HUES48 (cell line): ENCODE results near the gene PCED1B.

Experiments used
- H3K27ac ChIP-seq: one replicate; pipeline ENCODE4 v1.7.0; 2013; ENCODE audit warnings: low read depth, low read length, inconsistent platforms
- H3K27me3 ChIP-seq: 2 replicates; pipeline ENCODE4 v1.6.1; 2013; ENCODE audit warnings: mild to moderate bottlenecking, low read length; ENCODE audit not compliant: control insufficient read depth, insufficient read depth
- H3K36me3 ChIP-seq: 2 replicates; pipeline ENCODE4 v1.6.1; 2013; ENCODE audit warnings: low read length; ENCODE audit not compliant: control insufficient read depth, insufficient read depth
- H3K4me1 ChIP-seq: 2 replicates; pipeline ENCODE4 v1.6.1; 2013; ENCODE audit warnings: mild to moderate bottlenecking, low read length; ENCODE audit not compliant: control insufficient read depth, insufficient read depth
- H3K4me3 ChIP-seq: 2 replicates; pipeline ENCODE4 v1.5.1; 2013; ENCODE audit warnings: mild to moderate bottlenecking, low read depth, low read length
- H3K9ac ChIP-seq: 2 replicates; pipeline ENCODE4 v1.6.1; 2013; ENCODE audit warnings: mild to moderate bottlenecking, low read depth, low read length, moderate library complexity
- H3K9me3 ChIP-seq: 2 replicates; pipeline ENCODE4 v1.6.1; 2013; ENCODE audit warnings: low read length; ENCODE audit not compliant: control insufficient read depth, insufficient read depth

PCED1B gene, protein sequence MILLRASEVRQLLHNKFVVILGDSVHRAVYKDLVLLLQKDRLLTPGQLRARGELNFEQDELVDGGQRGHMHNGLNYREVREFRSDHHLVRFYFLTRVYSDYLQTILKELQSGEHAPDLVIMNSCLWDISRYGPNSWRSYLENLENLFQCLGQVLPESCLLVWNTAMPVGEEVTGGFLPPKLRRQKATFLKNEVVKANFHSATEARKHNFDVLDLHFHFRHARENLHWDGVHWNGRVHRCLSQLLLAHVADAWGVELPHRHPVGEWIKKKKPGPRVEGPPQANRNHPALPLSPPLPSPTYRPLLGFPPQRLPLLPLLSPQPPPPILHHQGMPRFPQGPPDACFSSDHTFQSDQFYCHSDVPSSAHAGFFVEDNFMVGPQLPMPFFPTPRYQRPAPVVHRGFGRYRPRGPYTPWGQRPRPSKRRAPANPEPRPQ

DNA sequence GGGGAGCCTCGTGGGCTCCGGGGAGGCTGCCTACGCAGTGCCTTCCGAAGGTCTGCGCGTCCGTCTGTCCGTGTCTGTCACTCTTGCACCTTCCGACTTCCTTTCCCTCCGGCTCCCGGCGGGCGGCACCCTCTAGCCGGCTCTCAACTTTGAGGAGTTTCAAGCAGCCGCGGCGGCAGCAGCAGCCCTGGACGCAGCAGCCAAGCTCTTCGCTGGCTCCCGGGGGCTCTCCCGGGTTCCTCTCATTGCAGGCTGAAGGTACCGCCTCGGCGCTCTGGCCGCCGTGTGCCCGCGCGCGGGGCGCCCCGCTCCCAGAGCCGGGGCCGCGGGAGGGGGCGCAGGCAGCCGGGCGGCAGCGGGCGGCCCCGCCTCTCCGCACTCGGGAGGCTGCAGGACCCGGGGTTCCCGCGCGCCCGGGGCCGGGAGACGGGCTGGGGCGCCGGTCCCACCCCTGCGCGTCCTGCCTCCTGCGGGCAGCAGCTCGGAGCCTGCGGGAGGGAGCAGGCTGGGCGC lies at the start of gene PCED1B, which contains the start of gene AMIGO2:
PCED1B (plus strand) TSS at position 154 of the 513 bp plus-strand sequence. CDS start 155,443 bp downstream, outside the sequence.
AMIGO2 (minus strand) TSS at position 492 of the 513 bp plus-strand sequence. CDS start 957 bp downstream, outside the sequence.
- peak within 1 kb of the TSS; percentile 22 for H3K9ac ChIP-seq
- no peaks in the 10 kb centered on the region for H3K36me3 ChIP-seq
- peaks cover 17% of the 10 kb centered on the region for H3K4me1 ChIP-seq
- peak within 1 kb of the TSS; percentile 87 for H3K4me3 ChIP-seq
- H3K9me3 ChIP-seq: no peaks in the 10 kb centered on the region
- H3K27me3 ChIP-seq: peaks cover 30% of the 10 kb centered on the region
- peak within 1 kb of the TSS; percentile 44 for H3K27ac ChIP-seq

DNA sequence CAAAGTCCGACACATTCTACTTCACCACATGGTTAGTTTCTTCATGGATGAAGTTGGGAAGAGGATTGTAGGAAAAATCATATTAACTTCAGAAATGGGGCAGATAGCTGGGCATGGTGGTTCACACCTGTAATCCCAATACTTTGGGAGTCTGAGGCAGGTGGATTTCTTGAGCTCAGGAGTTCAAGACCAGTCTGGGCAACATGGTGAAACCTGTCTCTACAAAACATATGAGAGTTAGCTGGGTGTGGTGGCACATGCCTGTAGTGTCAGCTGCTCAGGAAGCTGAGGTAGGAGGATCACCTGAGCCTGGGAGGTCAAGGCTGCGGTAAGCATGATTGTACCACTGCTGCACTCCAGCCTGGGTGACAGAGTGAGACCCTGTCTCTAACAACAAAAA lies 49.5 kb upstream of the PCED1B start:
- Histone ChIP-seq H3K4me1 (peaks cover 21% of the 10 kb centered on the region), H3K9ac (no peak overlapping the region), H3K4me3 (no peak overlapping the region), H3K27ac (no peak overlapping the region), H3K36me3 (no peaks in the 10 kb centered on the region), H3K9me3 (no peaks in the 10 kb centered on the region), H3K27me3 (no peaks in the 10 kb centered on the region)

DNA sequence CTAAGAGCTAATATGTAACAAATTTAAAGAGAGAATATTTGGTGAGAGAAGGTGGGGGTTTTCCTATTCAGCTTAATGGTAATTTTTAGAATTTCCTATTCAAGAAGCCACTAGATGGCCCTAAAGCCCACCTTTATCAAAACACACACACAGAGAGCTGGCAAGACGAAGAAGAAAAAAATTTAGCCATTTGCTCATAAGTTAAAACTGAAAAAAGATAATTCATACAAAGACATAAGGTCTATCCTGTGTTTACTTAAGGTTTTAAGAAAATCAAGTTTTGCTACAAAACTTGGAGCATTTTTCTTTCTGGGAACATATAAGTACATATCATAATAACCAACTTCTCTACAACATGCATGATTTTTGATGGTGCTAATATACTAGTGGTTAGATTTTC lies 46.8 kb upstream of the PCED1B start:
- Histone ChIP-seq H3K4me3 (no peak overlapping the region), H3K9ac (no peak overlapping the region), H3K27ac (no peak overlapping the region), H3K27me3 (no peaks in the 10 kb centered on the region), H3K4me1 (peaks cover 27% of the 10 kb centered on the region), H3K36me3 (no peaks in the 10 kb centered on the region), H3K9me3 (no peaks in the 10 kb centered on the region)

DNA sequence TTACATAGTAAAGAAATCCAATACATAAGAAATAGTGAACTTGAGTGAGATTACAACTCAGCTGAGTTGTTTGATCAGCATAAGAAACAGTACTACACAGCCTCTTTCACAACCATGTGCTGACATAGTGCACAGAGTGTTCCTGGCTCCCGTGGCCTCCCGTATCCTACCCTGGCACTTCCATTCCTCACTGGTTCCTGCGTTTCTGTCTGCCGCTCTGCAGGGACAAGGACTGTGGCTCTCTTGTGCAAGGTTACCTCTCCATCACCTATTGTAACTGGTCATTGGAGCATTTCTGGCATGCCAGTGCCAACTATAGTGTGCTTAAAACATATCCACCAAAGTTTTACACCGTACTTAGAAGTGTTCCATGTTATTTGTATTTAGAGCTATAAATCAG lies 46.3 kb upstream of the PCED1B start:
- H3K4me1 ChIP-seq: peaks cover 27% of the 10 kb centered on the region
- H3K27me3 ChIP-seq: no peaks in the 10 kb centered on the region
- H3K9me3 ChIP-seq: no peaks in the 10 kb centered on the region
- H3K4me3 ChIP-seq: no peak overlapping the region
- H3K9ac ChIP-seq: no peak overlapping the region
- no peak overlapping the region for H3K27ac ChIP-seq
- no peaks in the 10 kb centered on the region for H3K36me3 ChIP-seq

DNA sequence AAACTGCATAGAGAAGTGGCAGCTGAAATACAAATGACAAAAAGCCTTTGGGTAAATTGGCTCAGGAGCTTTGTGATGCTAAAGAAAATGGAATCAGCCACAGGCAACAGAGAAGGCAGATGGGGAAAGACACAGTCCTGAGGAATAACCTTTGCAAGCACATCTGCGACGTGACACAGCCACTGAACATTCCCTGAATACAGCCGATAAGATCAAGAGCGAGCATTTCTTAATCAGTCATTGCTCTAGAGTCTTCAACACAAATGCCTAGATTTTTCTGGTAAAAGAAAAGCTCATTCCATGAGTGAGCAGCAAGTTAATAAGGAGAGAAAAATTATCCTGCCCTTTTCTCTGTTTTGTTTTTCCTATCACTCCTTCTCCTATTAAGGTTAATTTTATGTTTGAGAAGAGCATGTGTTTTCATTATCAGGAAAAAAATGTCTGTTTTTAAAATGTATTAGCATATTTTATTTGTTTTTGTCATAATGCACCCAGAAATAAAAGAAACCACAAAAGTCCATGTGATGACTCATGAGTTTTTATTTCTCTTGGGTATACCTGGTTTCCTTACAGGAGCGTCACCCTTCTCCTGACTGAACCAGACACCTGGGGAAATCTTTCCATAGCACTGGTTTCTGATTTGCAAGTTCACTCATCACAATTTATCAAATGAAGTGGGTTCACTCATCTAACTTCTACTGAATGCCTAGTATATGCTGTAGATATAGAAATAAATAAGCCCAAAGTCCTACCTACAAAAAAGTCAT lies 45.4 kb upstream of the PCED1B start:
- no peaks in the 10 kb centered on the region for H3K36me3 ChIP-seq
- no peak overlapping the region for H3K27ac ChIP-seq
- peaks cover 27% of the 10 kb centered on the region for H3K4me1 ChIP-seq
- H3K9me3 ChIP-seq: no peaks in the 10 kb centered on the region
- H3K27me3 ChIP-seq: no peaks in the 10 kb centered on the region
- no peak overlapping the region for H3K4me3 ChIP-seq
- H3K9ac ChIP-seq: no peak overlapping the region

DNA sequence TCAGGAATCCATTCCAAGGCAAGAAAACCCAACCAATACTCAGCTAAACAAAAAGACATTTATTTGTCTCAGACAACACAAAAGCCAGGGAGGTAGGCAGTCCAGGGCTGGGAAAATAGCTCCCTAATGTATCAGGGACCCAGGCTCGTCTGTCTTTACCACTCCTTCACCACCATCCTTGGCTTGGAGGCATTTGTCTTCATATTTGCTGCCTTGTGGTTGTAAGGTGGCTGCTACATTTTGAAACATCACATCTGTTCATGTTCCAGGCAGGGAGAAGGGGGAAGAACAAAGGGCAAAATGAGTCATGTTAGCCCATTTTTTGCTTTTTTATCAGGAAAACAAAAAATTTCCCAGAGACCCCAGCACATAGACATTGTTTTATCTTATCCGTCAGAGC lies 44.8 kb upstream of the PCED1B start:
- peaks cover 27% of the 10 kb centered on the region for H3K4me1 ChIP-seq
- H3K9ac ChIP-seq: no peak overlapping the region
- no peaks in the 10 kb centered on the region for H3K9me3 ChIP-seq
- H3K27me3 ChIP-seq: no peaks in the 10 kb centered on the region
- H3K36me3 ChIP-seq: no peaks in the 10 kb centered on the region
- H3K27ac ChIP-seq: no peak overlapping the region
- no peak overlapping the region for H3K4me3 ChIP-seq

DNA sequence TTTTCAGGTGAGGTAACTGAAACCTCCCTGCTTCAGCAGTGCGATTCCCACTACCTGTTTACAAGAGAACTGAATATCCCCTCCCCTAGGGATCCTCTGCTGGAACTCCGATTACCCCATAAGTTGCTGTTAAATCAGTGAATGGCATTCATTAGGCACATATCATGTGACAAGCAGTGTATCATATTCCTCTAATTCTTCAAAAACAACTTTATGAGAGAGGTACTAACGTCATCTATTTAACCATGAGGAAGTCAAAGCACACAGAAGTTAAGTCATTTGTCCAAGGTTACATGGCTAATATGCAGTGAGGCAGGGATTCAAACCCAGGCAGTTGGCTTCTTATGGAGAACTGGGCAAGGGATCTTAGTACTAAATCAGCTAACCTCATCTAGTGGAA lies 43.9 kb upstream of the PCED1B start:
- Histone ChIP-seq H3K36me3 (no peaks in the 10 kb centered on the region), H3K9me3 (no peaks in the 10 kb centered on the region), H3K4me1 (peaks cover 27% of the 10 kb centered on the region), H3K9ac (no peak overlapping the region), H3K4me3 (no peak overlapping the region), H3K27ac (no peak overlapping the region), H3K27me3 (no peaks in the 10 kb centered on the region)

DNA sequence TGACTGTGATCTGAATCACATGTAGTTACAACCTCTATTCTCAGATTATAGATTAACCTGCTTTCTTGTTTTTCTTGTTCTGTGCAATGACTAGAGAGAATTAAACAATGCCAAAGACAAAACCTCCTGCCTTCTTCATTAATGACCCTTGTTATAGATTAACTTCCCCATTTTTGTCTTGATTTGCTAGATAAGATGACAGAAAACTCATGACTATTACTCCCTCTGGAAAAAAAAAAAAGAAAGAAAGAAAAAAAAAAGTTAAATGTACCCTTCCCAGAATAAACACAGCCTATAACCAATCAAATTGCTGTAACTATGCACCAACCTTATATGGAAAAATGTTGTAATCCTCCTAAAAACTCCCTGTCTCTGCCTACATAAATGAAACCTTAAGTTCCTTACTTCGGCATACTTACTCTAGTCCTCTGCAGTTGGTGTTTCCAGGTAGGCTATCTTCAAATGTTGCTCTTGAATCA lies 41.1 kb upstream of the PCED1B start:
- peak overlapping the region; percentile 43 for H3K27ac ChIP-seq

DNA sequence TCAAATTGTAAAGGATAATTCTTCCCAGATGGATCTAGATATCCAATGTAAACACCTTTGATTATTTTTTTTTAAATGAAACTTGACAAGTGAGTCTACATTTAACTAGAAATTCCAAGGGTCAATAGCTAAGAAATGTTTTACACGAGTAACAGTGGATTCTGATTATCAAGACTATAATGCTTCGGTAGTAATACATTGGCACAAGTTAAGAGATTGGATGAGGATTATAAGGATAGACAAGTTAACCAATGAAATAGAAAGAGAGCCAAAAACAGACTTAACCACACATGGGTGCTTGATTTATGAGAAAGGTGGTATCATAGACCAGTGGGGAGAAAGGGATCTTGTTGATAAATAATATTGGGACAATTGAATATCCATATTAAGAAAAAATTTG lies 40.3 kb upstream of the PCED1B start:
- H3K4me3 ChIP-seq: no peak overlapping the region
- H3K36me3 ChIP-seq: no peaks in the 10 kb centered on the region
- H3K9me3 ChIP-seq: no peaks in the 10 kb centered on the region
- H3K27me3 ChIP-seq: no peaks in the 10 kb centered on the region
- no peak overlapping the region for H3K9ac ChIP-seq
- no peak overlapping the region for H3K27ac ChIP-seq
- 0 out of 2 replicates have a peak, but pooled peaks cover 13% of the 10 kb centered on the region for H3K4me1 ChIP-seq

More for the DNA sequence above, 41.1 kb upstream of the PCED1B start:
- Histone ChIP-seq H3K9ac (no peak overlapping the region), H3K27me3 (no peaks in the 10 kb centered on the region), H3K36me3 (no peaks in the 10 kb centered on the region), H3K4me3 (no peak overlapping the region), H3K9me3 (no peaks in the 10 kb centered on the region), H3K4me1 (peaks cover 21% of the 10 kb centered on the region)

DNA sequence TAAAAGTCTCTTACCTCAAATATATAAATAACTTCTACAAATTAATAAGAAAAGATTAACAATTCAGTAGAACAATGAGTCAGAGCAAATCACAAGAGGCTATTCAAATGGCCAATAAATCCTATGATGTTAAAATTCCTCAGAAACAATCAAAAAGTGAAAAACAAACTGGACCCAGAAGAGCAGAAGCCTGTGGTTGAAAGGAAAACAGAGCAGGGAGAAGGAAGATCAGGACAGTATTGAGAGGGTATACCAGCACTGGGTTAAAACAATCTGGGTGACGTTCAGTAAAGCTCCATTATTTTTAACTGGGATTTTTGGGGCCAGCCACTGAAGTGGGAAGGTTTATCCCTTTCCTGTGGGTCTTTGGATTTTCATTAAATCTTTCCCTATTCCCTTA lies 39.7 kb upstream of the PCED1B start:
- Histone ChIP-seq H3K27ac (no peak overlapping the region), H3K36me3 (no peaks in the 10 kb centered on the region), H3K9me3 (no peaks in the 10 kb centered on the region), H3K4me3 (no peak overlapping the region), H3K4me1 (0 out of 2 replicates have a peak, but pooled peaks cover 7% of the 10 kb centered on the region), H3K27me3 (no peaks in the 10 kb centered on the region), H3K9ac (no peak overlapping the region)
